Measurements from ENCODE around the gene CD44.

- TF ChIP-seq, protein P1, sequence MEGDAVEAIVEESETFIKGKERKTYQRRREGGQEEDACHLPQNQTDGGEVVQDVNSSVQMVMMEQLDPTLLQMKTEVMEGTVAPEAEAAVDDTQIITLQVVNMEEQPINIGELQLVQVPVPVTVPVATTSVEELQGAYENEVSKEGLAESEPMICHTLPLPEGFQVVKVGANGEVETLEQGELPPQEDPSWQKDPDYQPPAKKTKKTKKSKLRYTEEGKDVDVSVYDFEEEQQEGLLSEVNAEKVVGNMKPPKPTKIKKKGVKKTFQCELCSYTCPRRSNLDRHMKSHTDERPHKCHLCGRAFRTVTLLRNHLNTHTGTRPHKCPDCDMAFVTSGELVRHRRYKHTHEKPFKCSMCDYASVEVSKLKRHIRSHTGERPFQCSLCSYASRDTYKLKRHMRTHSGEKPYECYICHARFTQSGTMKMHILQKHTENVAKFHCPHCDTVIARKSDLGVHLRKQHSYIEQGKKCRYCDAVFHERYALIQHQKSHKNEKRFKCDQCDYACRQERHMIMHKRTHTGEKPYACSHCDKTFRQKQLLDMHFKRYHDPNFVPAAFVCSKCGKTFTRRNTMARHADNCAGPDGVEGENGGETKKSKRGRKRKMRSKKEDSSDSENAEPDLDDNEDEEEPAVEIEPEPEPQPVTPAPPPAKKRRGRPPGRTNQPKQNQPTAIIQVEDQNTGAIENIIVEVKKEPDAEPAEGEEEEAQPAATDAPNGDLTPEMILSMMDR (conservative IDR thresholded peaks at IDR 0.05; ENCODE audit: low read depth, low read length), result no peak
- TF ChIP-seq EZH2 (IDR thresholded peaks at IDR 0.05; ENCODE audit: borderline replicate concordance, low read depth, low read length, poor library complexity, severe bottlenecking), result no peak
These were observed 22.0 kb upstream of the CD44 start for GRCh38 chr11:35116762-35117640.

All from A673 (cell line).